HFFc6 (cell line): ENCODE data around the gene ZDHHC5. TPM values are rescaled to one million over a fixed set of nuclear protein-coding genes. Genes with fewer than 3 reads are reported as not detected.

ENCODE experiments used
- DNase-seq: peaks from one replicate; pipeline ENCODE4 v3.0.0-alpha.2; 2018
- H3K27ac Mint-ChIP-seq: 2 replicates; pipeline ENCODE4 v1.8.0; 2020; ENCODE audit warnings: mild to moderate bottlenecking, mixed read lengths
- H3K27me3 Mint-ChIP-seq: 2 replicates; pipeline ENCODE4 v1.8.0; 2021; ENCODE audit warnings: mild to moderate bottlenecking, moderate library complexity, mixed read lengths; ENCODE audit not compliant: insufficient read depth
- H3K36me3 Mint-ChIP-seq: 2 replicates; pipeline ENCODE4 v1.8.0; 2021; ENCODE audit warnings: low read depth, mixed read lengths
- H3K4me1 Mint-ChIP-seq: 2 replicates; pipeline ENCODE4 v1.8.0; 2020; ENCODE audit warnings: low read depth, mixed read lengths
- H3K4me3 Mint-ChIP-seq: 2 replicates; pipeline ENCODE4 v1.8.0; 2020; ENCODE audit warnings: mild to moderate bottlenecking, moderate library complexity, mixed read lengths
- H3K9me3 Mint-ChIP-seq: 2 replicates; pipeline ENCODE4 v1.8.0; 2020; ENCODE audit warnings: mild to moderate bottlenecking, mixed read lengths
- CTCF ChIP-seq: fragments of 200-600 bp; sonication (generic); IDR thresholded peaks from 2 replicates; pipeline ENCODE4 v1.5.0; 2021; ENCODE audit warnings: antibody characterized with exemption, mild to moderate bottlenecking
- total RNA-seq, 6 experiments: library from RNA; stranded (reverse); fragmentation: NEBNext Ultra II Directional; extraction: Animal tissue kit (Norgen Biotek cat#: 25700); gene quantifications; 2 replicates in 1 of 6; 3 replicates in 5 of 6; pipeline ENCODE4 v1.2.3, GENCODE V29; 2021

The ZDHHC5 gene
- total RNA-seq, 6 experiments from 2014 or later, result 67.5 to 82.1 (median 74.1) TPM

DNA sequence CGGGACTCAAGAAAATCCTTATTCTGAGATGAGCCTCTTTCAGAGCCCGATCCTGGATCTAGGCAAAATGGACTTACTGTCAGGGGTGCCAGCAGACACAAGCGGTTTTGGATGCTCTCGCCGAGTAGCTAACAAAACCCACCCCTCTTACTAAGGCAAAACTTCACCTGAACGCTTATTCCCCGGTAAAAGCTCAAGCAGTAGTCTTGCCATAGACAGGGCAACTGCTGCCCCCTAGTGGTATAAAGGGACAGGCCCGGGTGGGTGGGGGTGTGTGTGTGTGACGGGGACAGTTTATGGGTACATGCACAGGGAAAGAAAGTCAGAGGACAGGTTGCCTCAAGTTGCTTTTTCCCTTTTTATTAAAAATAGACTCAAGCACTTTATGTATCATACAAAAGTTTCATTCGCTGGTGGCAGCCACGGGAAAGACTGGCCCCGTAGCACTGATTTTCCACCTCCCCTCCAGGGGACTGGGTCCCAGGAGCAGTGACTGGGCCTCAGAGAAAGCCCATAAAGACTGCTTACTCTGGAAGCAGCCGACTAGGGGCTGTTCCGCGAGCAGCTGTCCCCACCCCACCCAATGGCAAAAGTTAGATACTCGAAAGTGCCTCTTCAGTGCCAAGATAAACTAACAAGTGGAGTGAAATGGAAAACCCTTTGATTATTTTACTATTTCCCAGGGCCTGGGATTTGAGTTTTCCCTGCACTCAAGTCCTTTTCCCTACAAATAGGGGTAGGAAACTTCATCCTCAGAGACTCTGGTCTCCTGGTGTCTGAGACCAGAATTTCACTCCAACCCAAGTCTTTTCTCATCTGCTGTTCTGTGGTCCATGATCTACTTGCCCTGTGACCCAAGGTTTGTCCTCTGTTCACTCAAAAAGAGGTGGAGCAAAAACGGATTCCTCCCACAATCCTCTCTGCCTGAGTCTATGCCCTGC is 22.9 kb upstream of the ZDHHC5 start:
- DNase-seq, result peak; percentile 57
- Mint-ChIP-seq H3K27me3 (peaks cover 28% of the 10 kb centered on the region), H3K27ac (0 out of 2 replicates have a peak overlapping the region, but pooled peaks have one; percentile 7), H3K9me3 (no peaks in the 10 kb centered on the region), H3K36me3 (peaks cover 13% of the 10 kb centered on the region), H3K4me1 (peaks cover 92% of the 10 kb centered on the region), H3K4me3 (no peak overlapping the region)
- peak; percentile 97 for TF ChIP-seq CTCF

DNA sequence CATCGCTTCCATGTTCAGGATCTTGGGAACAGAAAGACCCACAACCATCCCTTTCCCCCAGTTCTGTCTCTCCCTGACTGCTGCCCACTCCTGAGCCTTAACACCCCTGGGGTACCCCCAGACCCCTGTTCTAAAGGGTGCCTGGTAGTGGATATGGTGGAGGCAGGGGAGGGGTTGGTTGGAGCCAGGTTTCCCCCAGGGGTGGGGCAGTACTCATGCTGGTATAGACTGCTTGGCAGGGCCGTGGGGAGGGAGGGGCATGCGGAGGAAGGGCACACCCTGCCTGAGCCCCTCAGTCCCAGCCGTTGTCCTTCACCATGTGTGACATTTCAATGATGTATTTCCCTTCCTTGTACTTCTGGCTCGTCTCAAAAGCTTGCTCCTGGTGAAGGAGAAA is 22.2 kb upstream of the ZDHHC5 start:
- Mint-ChIP-seq H3K27ac (0 out of 2 replicates have a peak overlapping the region, but pooled peaks have one; percentile 7), H3K9me3 (no peaks in the 10 kb centered on the region), H3K4me1 (peaks cover 92% of the 10 kb centered on the region), H3K27me3 (peaks cover 30% of the 10 kb centered on the region), H3K36me3 (peaks cover 13% of the 10 kb centered on the region), H3K4me3 (no peak overlapping the region)
- TF ChIP-seq CTCF, result no peak
- no peak for DNase-seq

DNA sequence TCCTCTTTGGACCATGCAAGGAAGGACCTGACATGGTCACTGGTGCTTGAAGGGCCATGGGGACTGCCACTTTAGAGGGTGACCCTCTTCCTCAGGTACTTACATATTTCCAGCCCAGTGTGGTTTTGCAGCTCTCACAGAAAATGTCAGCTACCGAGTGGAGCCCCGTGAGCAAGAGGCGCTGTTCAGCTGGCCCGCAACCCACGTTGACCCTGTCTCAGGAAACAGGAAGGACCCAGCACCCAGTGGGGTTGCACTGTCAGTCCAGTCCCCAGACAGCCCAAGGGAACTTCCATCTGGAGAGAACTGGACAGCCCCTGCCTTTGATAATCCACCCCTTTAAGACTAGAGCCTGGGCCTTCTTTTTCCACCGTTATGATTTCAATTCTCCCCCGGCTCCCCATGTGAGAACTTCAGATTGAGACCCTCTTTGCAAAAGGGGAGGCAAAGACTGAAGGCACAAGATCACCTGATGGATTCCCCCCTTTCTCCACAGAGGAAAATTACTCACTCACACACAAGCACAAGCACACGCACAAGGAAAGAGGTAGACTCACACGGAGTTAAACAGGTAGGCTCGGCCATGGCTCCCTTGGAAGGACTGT is 21.6 kb upstream of the ZDHHC5 start:
- Mint-ChIP-seq H3K4me3 (no peak overlapping the region), H3K4me1 (peaks cover 89% of the 10 kb centered on the region), H3K27me3 (peaks cover 30% of the 10 kb centered on the region), H3K27ac (peak overlapping the region; percentile 13; the same call in 1 of the 2 replicates), H3K36me3 (peaks cover 13% of the 10 kb centered on the region), H3K9me3 (no peaks in the 10 kb centered on the region)
- no peak for TF ChIP-seq CTCF
- no peak for DNase-seq

GRCh38 chr11:57646799-57647303 is 21.1 kb upstream of the ZDHHC5 start:
- Mint-ChIP-seq H3K9me3 (no peaks in the 10 kb centered on the region), H3K27me3 (peaks cover 30% of the 10 kb centered on the region), H3K4me1 (peaks cover 84% of the 10 kb centered on the region), H3K4me3 (peak overlapping the region; percentile 58), H3K27ac (no peak overlapping the region; the same call in 1 of the 2 replicates), H3K36me3 (peaks cover 13% of the 10 kb centered on the region)
- DNase-seq, result no peak
- no peak for TF ChIP-seq CTCF

DNA sequence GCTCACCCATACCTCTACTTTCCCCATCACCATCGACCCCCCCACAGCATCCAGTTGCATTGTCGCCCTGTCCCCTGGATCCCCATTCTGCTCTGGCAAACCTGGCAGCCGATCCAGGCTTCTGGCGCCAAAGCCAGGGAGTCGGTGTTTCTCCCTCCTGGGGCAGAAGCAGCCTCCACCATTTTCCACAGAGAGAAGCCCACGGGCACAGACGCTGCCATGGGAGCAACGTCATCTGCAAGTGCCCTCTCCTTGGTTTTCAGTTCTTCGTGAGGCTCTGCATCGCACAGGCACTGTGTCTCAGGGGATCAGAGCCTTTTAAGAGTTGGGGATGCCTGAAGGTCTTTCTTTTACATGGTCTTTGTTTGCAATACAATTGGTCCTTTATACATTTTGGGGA is 20.5 kb upstream of the ZDHHC5 start:
- Mint-ChIP-seq H3K9me3 (no peaks in the 10 kb centered on the region), H3K27ac (no peak overlapping the region), H3K36me3 (peaks cover 13% of the 10 kb centered on the region), H3K27me3 (peaks cover 30% of the 10 kb centered on the region), H3K4me1 (peaks cover 82% of the 10 kb centered on the region), H3K4me3 (peak overlapping the region; percentile 82; the same call in 1 of the 2 replicates)
- TF ChIP-seq CTCF, result no peak
- DNase-seq, result no peak
